Mesothelial cell of epicardium (in vitro differentiated cells): ENCODE measurements around the gene SLC22A5. TPM values are rescaled to one million over a fixed set of nuclear protein-coding genes. Genes with fewer than 3 reads are reported as not detected.
A peak's percentile ranks its signal among the peaks of the same experiment; 100 is the strongest.

Experiments used
- DNase-seq, 2 experiments: peaks; one replicate each; pipeline ENCODE4 v3.0.0; 2021; ENCODE audit warnings: low spot score in 2 of 2; ENCODE audit not compliant: unreplicated experiment in 2 of 2
- H3K27ac Mint-ChIP-seq: 2 replicates; pipeline ENCODE4 v1.8.0; 2021; ENCODE audit warnings: mixed read lengths
- H3K27me3 Mint-ChIP-seq: 2 replicates; pipeline ENCODE4 v1.8.0; 2021; ENCODE audit warnings: low read depth, mixed read lengths
- H3K36me3 Mint-ChIP-seq: 2 replicates; pipeline ENCODE4 v1.8.0; 2021; ENCODE audit warnings: mixed read lengths
- H3K4me1 Mint-ChIP-seq: 2 replicates; pipeline ENCODE4 v1.8.0; 2021; ENCODE audit warnings: mixed read lengths
- H3K4me3 Mint-ChIP-seq: 2 replicates; pipeline ENCODE4 v1.8.0; 2021; ENCODE audit warnings: mild to moderate bottlenecking, moderate library complexity, mixed read lengths
- H3K9me3 Mint-ChIP-seq: 2 replicates; pipeline ENCODE4 v1.8.0; 2021; ENCODE audit warnings: mixed read lengths
- total RNA-seq: library from RNA; stranded (reverse); gene quantifications from 3 replicates; pipeline ENCODE4 v1.2.1, GENCODE V29; 2021
- TF ChIP-seq, protein P1 (sequence below): fragments of 200-600 bp; sonication (generic); IDR thresholded peaks from one replicate; pipeline ENCODE4 v1.5.0; 2021; ENCODE audit warnings: antibody characterized with exemption; ENCODE audit not compliant: unreplicated experiment

SLC22A5 gene
- total RNA-seq, 1 donor from 2014 or later = 31.1 TPM

DNA sequence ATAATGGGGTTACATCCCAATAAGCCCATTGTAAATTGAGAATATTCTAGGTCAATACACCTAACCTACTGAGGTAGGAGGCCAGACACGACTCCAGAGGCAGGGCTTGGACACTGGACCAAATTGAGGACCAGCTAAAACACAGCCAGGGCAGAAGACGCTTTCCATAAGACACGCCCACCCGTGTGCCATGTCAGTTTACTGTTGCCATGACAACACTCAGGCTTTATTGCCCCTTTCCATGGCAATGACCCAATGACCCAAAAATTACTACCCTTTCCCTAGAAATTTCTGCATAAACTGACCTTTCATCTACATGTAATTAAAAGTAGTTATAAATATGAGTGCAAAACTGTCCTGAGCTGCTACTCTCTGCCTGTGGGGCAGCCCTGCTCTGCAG lies 43.8 kb upstream of the SLC22A5 start:
- DNase-seq = no peak
- H3K4me3 Mint-ChIP-seq = no peak overlapping the region
- peaks cover 11% of the 10 kb centered on the region for H3K36me3 Mint-ChIP-seq
- no peaks in the 10 kb centered on the region for H3K9me3 Mint-ChIP-seq
- H3K4me1 Mint-ChIP-seq = peaks cover 23% of the 10 kb centered on the region
- TF ChIP-seq, protein P1, sequence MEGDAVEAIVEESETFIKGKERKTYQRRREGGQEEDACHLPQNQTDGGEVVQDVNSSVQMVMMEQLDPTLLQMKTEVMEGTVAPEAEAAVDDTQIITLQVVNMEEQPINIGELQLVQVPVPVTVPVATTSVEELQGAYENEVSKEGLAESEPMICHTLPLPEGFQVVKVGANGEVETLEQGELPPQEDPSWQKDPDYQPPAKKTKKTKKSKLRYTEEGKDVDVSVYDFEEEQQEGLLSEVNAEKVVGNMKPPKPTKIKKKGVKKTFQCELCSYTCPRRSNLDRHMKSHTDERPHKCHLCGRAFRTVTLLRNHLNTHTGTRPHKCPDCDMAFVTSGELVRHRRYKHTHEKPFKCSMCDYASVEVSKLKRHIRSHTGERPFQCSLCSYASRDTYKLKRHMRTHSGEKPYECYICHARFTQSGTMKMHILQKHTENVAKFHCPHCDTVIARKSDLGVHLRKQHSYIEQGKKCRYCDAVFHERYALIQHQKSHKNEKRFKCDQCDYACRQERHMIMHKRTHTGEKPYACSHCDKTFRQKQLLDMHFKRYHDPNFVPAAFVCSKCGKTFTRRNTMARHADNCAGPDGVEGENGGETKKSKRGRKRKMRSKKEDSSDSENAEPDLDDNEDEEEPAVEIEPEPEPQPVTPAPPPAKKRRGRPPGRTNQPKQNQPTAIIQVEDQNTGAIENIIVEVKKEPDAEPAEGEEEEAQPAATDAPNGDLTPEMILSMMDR = no peak
- no peaks in the 10 kb centered on the region for H3K27me3 Mint-ChIP-seq
- H3K27ac Mint-ChIP-seq = no peak overlapping the region

DNA sequence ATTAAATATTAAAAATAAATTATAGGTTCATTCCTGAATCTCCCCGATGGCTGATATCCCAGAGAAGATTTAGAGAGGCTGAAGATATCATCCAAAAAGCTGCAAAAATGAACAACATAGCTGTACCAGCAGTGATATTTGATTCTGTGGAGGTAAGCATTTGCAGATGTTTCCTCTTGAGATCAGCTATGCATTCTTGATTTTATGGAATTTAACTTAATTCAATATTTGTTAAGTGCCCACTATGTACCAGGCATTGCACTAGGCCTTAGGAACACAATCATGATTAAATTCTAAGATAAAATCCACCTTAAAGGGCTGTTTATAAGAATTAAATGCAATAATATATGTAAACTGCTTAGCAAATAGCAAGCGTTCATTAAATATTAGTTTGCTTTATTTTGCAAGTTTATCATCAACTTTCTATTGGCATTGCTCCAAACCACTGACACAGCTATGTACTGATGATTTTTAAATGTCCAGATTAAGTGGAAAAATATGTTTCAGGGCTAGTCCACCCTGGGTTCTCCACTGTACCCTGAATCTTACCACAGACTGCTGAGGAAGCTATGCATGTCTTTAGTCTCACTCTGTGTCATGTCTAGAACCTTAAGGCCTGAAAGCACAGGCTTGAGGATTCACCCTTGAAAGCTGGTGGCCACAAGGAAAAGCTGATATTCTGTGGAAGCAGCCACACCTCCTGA lies 42.1 kb upstream of the SLC22A5 start:
- no peak for DNase-seq
- H3K27ac Mint-ChIP-seq = peak overlapping the region; percentile 51
- H3K27me3 Mint-ChIP-seq = no peaks in the 10 kb centered on the region
- peaks cover 12% of the 10 kb centered on the region for H3K36me3 Mint-ChIP-seq
- no peaks in the 10 kb centered on the region for H3K9me3 Mint-ChIP-seq
- H3K4me3 Mint-ChIP-seq = no peak overlapping the region
- TF ChIP-seq, protein P1 = no peak
- H3K4me1 Mint-ChIP-seq = peaks cover 18% of the 10 kb centered on the region

DNA sequence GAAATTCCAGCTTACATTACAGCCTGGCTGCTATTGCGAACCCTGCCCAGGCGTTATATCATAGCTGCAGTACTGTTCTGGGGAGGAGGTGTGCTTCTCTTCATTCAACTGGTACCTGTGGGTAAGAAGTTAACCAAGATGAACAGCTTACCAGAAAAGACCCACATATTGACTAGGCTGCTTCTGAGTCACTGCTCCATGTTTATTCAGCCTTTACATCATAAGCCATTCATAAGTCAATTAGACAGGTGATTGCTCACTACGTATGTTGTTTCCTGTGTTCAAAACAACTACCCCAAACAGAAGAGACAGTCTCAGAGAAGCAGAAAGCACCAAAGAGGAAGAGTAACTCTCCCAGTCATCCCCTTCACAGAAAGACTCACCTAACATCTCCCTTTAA lies 34.7 kb upstream of the SLC22A5 start:
- Mint-ChIP-seq H3K4me3 (no peak overlapping the region), H3K27me3 (no peaks in the 10 kb centered on the region), H3K4me1 (no peaks in the 10 kb centered on the region), H3K9me3 (peaks cover 3% of the 10 kb centered on the region), H3K36me3 (peaks cover 19% of the 10 kb centered on the region), H3K27ac (no peak overlapping the region)
- TF ChIP-seq, protein P1 = no peak
- no peak for DNase-seq

DNA sequence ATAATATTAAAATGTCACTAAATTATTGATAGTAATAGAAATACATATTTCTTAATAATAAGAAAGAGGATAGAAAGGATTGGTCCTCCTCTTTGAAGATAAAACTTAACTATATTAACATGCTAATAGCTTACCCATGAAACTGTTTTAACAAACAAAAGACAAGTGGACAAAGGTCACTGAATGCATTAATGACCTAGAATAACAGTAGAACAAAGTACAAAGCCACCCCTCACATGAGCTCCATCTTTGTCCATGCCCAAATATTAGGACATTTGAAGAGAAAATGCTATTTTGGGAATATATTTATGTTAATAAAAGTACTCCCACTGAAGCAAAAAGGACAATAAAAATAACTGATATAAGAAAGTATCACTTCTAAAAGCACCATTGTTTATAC lies 34.1 kb upstream of the SLC22A5 start:
- no peak for DNase-seq
- Mint-ChIP-seq H3K4me3 (no peak overlapping the region), H3K27ac (no peak overlapping the region), H3K27me3 (no peaks in the 10 kb centered on the region), H3K4me1 (no peaks in the 10 kb centered on the region), H3K36me3 (peaks cover 19% of the 10 kb centered on the region), H3K9me3 (peaks cover 3% of the 10 kb centered on the region)
- TF ChIP-seq, protein P1 = no peak

DNA sequence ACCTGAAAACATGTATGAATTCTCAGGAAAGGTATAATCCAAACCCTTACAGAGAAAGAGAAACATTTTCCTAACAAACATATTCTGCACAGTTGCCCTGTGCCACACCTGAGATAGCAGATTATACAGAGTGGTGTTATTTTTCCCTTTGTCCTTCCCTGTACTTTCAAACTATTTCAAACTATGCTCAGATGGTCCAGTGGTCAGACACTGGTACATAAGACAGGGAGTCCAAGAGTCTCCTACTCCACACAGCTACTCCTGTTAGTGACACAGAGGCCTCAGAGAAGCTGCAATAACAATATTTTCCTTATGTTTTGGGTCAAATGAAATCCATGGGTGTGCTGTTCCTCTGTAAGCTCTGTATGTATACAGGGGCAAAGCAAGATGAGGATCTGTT lies 30.0 kb upstream of the SLC22A5 start:
- no peak for DNase-seq
- H3K4me3 Mint-ChIP-seq = no peak overlapping the region
- H3K36me3 Mint-ChIP-seq = peaks cover 31% of the 10 kb centered on the region
- no peaks in the 10 kb centered on the region for H3K4me1 Mint-ChIP-seq
- no peak overlapping the region for H3K27ac Mint-ChIP-seq
- no peaks in the 10 kb centered on the region for H3K27me3 Mint-ChIP-seq
- peaks cover 3% of the 10 kb centered on the region for H3K9me3 Mint-ChIP-seq
- TF ChIP-seq, protein P1 = no peak
